Parathyroid adenoma (tissue), 2 donors: ENCODE results near the gene UGT1A8.

Experiments
- H2AFZ ChIP-seq: fragments of 300-600 bp; sonication (generic); one replicate; pipeline ENCODE4 v1.7.0; 2017; ENCODE audit warnings: antibody characterized with exemption, mild to moderate bottlenecking
- H3K27ac ChIP-seq: fragments of 300-600 bp; sonication (generic); one replicate; pipeline ENCODE4 v1.7.0; 2017
- H3K27me3 ChIP-seq: fragments of 300-600 bp; sonication (generic); one replicate; pipeline ENCODE4 v1.7.0; 2017; ENCODE audit warnings: low read length; ENCODE audit not compliant: control insufficient read depth, insufficient read depth
- H3K36me3 ChIP-seq: fragments of 300-600 bp; sonication (generic); one replicate; pipeline ENCODE4 v1.7.0; 2017; ENCODE audit warnings: low read length; ENCODE audit not compliant: control insufficient read depth, insufficient read depth
- H3K4me1 ChIP-seq: fragments of 300-600 bp; sonication (generic); one replicate; pipeline ENCODE4 v1.7.0; 2017; ENCODE audit warnings: control low read depth
- H3K4me2 ChIP-seq: fragments of 300-600 bp; sonication (generic); one replicate; pipeline ENCODE4 v1.7.0; 2017; ENCODE audit warnings: low read length
- H3K4me3 ChIP-seq: fragments of 300-600 bp; sonication (generic); one replicate; pipeline ENCODE4 v1.7.0; 2017; ENCODE audit warnings: low read depth, low read length
- H3K79me2 ChIP-seq: fragments of 300-600 bp; sonication (generic); one replicate; pipeline ENCODE4 v1.7.0; 2017; ENCODE audit warnings: control low read depth
- H3K9ac ChIP-seq: fragments of 300-600 bp; sonication (generic); one replicate; pipeline ENCODE4 v1.7.0; 2017; ENCODE audit warnings: mild to moderate bottlenecking
- H3K9me3 ChIP-seq: fragments of 300-600 bp; sonication (generic); one replicate; pipeline ENCODE4 v1.7.0; 2017; ENCODE audit warnings: low read length; ENCODE audit not compliant: control insufficient read depth
- CTCF ChIP-seq: fragments of 300-600 bp; sonication (generic); IDR thresholded peaks from one replicate; pipeline ENCODE4 v1.7.0; 2017; ENCODE audit warnings: antibody characterized with exemption, mild to moderate bottlenecking
- donor health status: primary hyperparathyroidism.

UGT1A8 gene

GRCh38 chr2:233598952-233599351 lies 18.5 kb upstream of the UGT1A8 start:
- no peak overlapping the region for H3K4me3 ChIP-seq
- no peak for TF ChIP-seq CTCF
- H3K4me1 ChIP-seq: no peaks in the 10 kb centered on the region
- H3K27ac ChIP-seq: no peak overlapping the region
- no peaks in the 10 kb centered on the region for H3K27me3 ChIP-seq
- no peak overlapping the region for H3K4me2 ChIP-seq
- H3K36me3 ChIP-seq: no peaks in the 10 kb centered on the region
- H3K9ac ChIP-seq: no peak overlapping the region
- no peaks in the 10 kb centered on the region for H3K79me2 ChIP-seq
- no peaks in the 10 kb centered on the region for H3K9me3 ChIP-seq
- H2AFZ ChIP-seq: no peak overlapping the region

GRCh38 chr2:233600386-233600785 lies 17.0 kb upstream of the UGT1A8 start:
- no peak overlapping the region for H2AFZ ChIP-seq
- H3K36me3 ChIP-seq: no peaks in the 10 kb centered on the region
- no peaks in the 10 kb centered on the region for H3K27me3 ChIP-seq
- no peaks in the 10 kb centered on the region for H3K4me1 ChIP-seq
- no peaks in the 10 kb centered on the region for H3K9me3 ChIP-seq
- no peak for TF ChIP-seq CTCF
- no peaks in the 10 kb centered on the region for H3K79me2 ChIP-seq
- no peak overlapping the region for H3K9ac ChIP-seq
- H3K4me3 ChIP-seq: no peak overlapping the region
- no peak overlapping the region for H3K27ac ChIP-seq
- peak overlapping the region; percentile 34 for H3K4me2 ChIP-seq

- Histone ChIP-seq H3K9ac (no peak overlapping the region), H3K36me3 (no peaks in the 10 kb centered on the region), H3K27me3 (no peaks in the 10 kb centered on the region), H2AFZ (no peak overlapping the region), H3K27ac (no peak overlapping the region), H3K4me2 (no peak overlapping the region), H3K9me3 (no peaks in the 10 kb centered on the region), H3K4me1 (no peaks in the 10 kb centered on the region), H3K4me3 (no peak overlapping the region), H3K79me2 (no peaks in the 10 kb centered on the region)
- no peak for TF ChIP-seq CTCF
Observed at GRCh38 chr2:233602076-233602475, 15.4 kb upstream of the UGT1A8 start.

- no peaks in the 10 kb centered on the region for H3K36me3 ChIP-seq
- H3K9me3 ChIP-seq: no peaks in the 10 kb centered on the region
- H3K4me3 ChIP-seq: no peak overlapping the region
- H3K27me3 ChIP-seq: no peaks in the 10 kb centered on the region
- H3K27ac ChIP-seq: no peak overlapping the region
- no peaks in the 10 kb centered on the region for H3K4me1 ChIP-seq
- no peak for TF ChIP-seq CTCF
- H3K9ac ChIP-seq: no peak overlapping the region
- no peak overlapping the region for H3K4me2 ChIP-seq
- H2AFZ ChIP-seq: no peak overlapping the region
- H3K79me2 ChIP-seq: no peaks in the 10 kb centered on the region
Observed at GRCh38 chr2:233603520-233603919, 13.9 kb upstream of the UGT1A8 start.

GRCh38 chr2:233604826-233605225 lies 12.6 kb upstream of the UGT1A8 start:
- Histone ChIP-seq H3K36me3 (no peaks in the 10 kb centered on the region), H3K4me3 (no peak overlapping the region), H3K4me1 (no peaks in the 10 kb centered on the region), H2AFZ (no peak overlapping the region), H3K9ac (no peak overlapping the region), H3K4me2 (no peak overlapping the region), H3K27me3 (no peaks in the 10 kb centered on the region), H3K27ac (no peak overlapping the region), H3K9me3 (no peaks in the 10 kb centered on the region), H3K79me2 (no peaks in the 10 kb centered on the region)
- TF ChIP-seq CTCF: no peak
